ENCODE measurements around the gene DCC.

DNA sequence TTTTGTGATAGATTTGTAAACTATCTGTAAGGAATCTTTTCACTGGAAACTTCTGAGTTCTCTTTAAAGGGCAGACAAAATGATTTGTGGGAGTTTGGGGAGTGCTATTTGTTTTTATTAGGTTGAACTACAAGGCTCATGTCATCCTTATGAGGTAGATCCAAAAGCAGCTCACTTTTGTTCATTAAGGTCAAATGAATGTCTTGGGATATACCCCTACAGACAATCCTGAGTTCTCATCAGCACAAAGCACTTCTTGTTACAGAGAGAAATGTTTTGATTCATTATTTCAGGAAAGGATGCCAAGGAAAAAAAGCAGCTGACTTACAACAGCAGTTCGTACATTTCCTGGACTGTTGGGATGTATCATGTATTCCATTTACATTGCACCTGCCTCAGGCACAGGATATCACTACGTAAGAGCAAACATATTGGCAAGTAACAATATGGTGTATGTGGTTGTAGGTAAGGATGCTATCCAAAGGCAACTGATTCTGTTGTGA lies 68.9 kb downstream of the DCC start:
- TF ChIP-seq POLR2A (IDR thresholded peaks at IDR 0.05; ENCODE audit: low read length) (no peak), GATA1 (IDR thresholded peaks at IDR 0.05; ENCODE audit: low read depth, low read length) (no peak)
